Thyroid gland (tissue), 4 donors: ENCODE measurements around the gene ITGA1.

Experiments used
- CTCF ChIP-seq, 6 experiments: fragments of 200-600 bp in 3 of 6; fragments of 450-650 bp in 3 of 6; sonication (generic) in 3 of 6; IDR thresholded peaks; one replicate each; pipeline ENCODE4 v1.5.1; 2016 to 2019; ENCODE audit warnings: antibody characterized with exemption in 6 of 6, mild to moderate bottlenecking in 2 of 6, inconsistent platforms in 1 of 6, moderate library complexity in 1 of 6
- POLR2A ChIP-seq, 2 donors: fragments of 450-650 bp; IDR thresholded peaks; one replicate each; pipeline ENCODE4 v1.6.1; 2017; ENCODE audit warnings: antibody characterized with exemption in 2 of 2, mild to moderate bottlenecking in 2 of 2, moderate library complexity in 1 of 2

DNA sequence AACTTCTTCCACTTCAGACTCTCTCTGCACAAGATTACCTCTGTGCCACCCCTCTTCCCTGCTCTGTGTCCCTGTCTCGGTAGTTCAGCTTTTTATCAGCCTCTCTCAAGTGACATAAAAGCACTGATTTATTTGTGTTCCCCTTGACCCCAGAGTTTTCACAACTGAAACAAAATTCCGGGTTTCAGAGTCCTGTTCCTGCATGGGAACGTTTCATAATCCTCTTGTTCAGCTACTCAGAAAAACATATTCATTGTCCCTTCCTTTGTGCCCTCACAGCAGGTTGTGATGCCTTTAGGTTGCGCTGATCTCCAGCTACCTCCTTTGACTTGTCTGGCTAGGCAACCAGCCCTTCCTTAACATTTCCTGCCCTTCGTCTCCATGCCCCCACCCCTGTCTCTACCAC lies 13.7 kb upstream of the ITGA1 start:
- TF ChIP-seq CTCF (IDR thresholded peaks at IDR 0.05) (no peak), POLR2A (IDR thresholded peaks at IDR 0.05) (no peak)
